HUES6 (cell line): Measurements from ENCODE around the gene SCFD2.

ENCODE experiments used
- H3K27ac ChIP-seq: 2 replicates; pipeline ENCODE4 v1.7.0; 2013; ENCODE audit warnings: low read depth, mild to moderate bottlenecking, low read length, inconsistent platforms
- H3K27me3 ChIP-seq: 2 replicates; pipeline ENCODE4 v1.6.1; 2013; ENCODE audit warnings: low read length; ENCODE audit not compliant: control insufficient read depth, insufficient read depth
- H3K36me3 ChIP-seq: 2 replicates; pipeline ENCODE4 v1.6.1; 2013; ENCODE audit warnings: low read length; ENCODE audit not compliant: control insufficient read depth, insufficient read depth
- H3K4me1 ChIP-seq: 2 replicates; pipeline ENCODE4 v1.6.1; 2013; ENCODE audit warnings: low read length; ENCODE audit not compliant: control insufficient read depth, insufficient read depth
- H3K4me3 ChIP-seq: 2 replicates; pipeline ENCODE4 v1.5.1; 2013; ENCODE audit warnings: low read depth, low read length
- H3K9ac ChIP-seq: one replicate; pipeline ENCODE4 v1.6.1; 2013; ENCODE audit warnings: mild to moderate bottlenecking, low read length
- H3K9me3 ChIP-seq: 2 replicates; pipeline ENCODE4 v1.6.1; 2013; ENCODE audit warnings: low read depth, low read length; ENCODE audit not compliant: control insufficient read depth, insufficient read depth

SCFD2 gene

DNA sequence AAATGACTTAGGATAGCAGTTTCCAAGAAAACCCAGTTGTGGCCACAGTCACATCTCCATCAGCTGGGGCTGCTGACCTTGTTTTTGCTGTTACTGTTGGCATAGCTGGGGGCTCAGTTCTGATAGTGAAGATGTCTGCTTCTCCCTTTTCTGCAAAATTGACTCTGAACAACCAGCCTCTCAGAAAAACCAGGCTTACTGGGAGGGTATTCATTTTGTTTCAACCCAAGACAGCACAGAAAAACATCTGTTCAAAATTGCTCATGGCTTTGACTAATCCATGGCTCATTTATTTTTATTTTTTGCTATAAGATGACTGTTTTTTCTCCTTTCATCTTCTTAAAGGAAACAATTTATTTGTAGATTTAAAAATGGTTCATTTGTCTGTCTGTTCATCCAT is 450.7 kb downstream of the SCFD2 start:
- peaks cover 16% of the 10 kb centered on the region for H3K4me1 ChIP-seq

DNA sequence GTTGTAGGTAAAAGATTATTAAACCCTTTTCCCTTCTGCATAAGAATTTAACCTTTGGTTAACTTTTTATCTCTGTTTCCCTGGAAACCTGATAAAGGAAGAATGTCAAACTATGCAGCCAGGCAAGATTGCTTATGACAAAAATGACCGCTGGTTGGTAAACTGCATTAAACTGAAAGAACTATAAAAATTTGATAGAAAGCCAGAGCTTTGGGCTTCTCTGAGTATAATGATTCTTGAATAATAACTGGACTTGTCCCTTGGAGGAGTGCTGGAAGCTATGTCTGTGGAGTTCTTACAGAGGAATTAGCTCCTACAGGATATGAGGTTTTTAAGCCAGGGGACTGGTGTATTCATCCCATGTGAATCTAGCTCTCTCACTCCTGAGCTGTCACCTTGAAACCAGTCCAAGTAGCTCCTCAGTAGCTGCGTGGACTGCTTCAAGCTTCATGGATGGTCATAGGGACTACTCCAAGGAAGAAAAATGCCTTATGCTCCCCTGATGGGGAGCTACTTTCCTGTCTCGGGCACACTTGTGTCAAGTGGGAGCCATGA is 451.7 kb downstream of the SCFD2 start:
- H3K9ac ChIP-seq, result no peak overlapping the region
- H3K27me3 ChIP-seq, result no peaks in the 10 kb centered on the region
- H3K36me3 ChIP-seq, result no peaks in the 10 kb centered on the region
- H3K9me3 ChIP-seq, result no peaks in the 10 kb centered on the region
- H3K4me3 ChIP-seq, result no peak overlapping the region
- H3K27ac ChIP-seq, result no peak overlapping the region
- peaks cover 16% of the 10 kb centered on the region for H3K4me1 ChIP-seq

More for the DNA sequence above, 450.7 kb downstream of the SCFD2 start:
- Histone ChIP-seq H3K36me3 (no peaks in the 10 kb centered on the region), H3K4me3 (no peak overlapping the region), H3K27ac (no peak overlapping the region), H3K9me3 (no peaks in the 10 kb centered on the region), H3K27me3 (no peaks in the 10 kb centered on the region), H3K9ac (no peak overlapping the region)

DNA sequence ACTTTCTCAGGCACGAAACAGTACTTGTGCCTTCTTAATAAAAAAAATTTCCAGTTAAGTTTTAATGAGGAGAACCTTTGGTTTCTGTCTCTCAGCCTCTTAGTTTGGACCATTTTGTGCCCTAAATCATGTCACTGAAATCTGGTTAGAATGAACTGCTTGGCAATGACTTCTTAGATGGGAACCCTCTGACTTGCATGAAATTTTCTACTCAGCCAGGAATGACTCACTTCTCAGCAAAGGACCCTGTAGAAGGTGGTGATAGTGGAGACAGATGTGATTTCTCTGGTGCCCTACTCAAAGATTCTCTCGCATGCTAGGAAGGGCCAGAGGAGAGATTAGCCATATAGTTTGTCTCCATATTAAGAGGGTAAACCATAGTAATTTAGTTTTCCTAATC is 453.3 kb downstream of the SCFD2 start:
- Histone ChIP-seq H3K27me3 (no peaks in the 10 kb centered on the region), H3K4me1 (peaks cover 12% of the 10 kb centered on the region), H3K36me3 (no peaks in the 10 kb centered on the region), H3K27ac (no peak overlapping the region), H3K4me3 (no peak overlapping the region), H3K9me3 (no peaks in the 10 kb centered on the region), H3K9ac (no peak overlapping the region)

- Histone ChIP-seq H3K27ac (no peak overlapping the region), H3K36me3 (no peaks in the 10 kb centered on the region), H3K9me3 (no peaks in the 10 kb centered on the region), H3K27me3 (no peaks in the 10 kb centered on the region), H3K4me1 (peaks cover 8% of the 10 kb centered on the region; the same call in 1 of the 2 replicates), H3K9ac (no peak overlapping the region), H3K4me3 (no peak overlapping the region)
These were observed 454.1 kb downstream of the SCFD2 start for GRCh38 chr4:52911684-52912294.

GRCh38 chr4:52910115-52910514 is 455.7 kb downstream of the SCFD2 start:
- Histone ChIP-seq H3K27ac (no peak overlapping the region), H3K27me3 (no peaks in the 10 kb centered on the region), H3K36me3 (no peaks in the 10 kb centered on the region), H3K4me3 (no peak overlapping the region), H3K9ac (no peak overlapping the region), H3K9me3 (no peaks in the 10 kb centered on the region), H3K4me1 (peaks cover 6% of the 10 kb centered on the region; the same call in 1 of the 2 replicates)

DNA sequence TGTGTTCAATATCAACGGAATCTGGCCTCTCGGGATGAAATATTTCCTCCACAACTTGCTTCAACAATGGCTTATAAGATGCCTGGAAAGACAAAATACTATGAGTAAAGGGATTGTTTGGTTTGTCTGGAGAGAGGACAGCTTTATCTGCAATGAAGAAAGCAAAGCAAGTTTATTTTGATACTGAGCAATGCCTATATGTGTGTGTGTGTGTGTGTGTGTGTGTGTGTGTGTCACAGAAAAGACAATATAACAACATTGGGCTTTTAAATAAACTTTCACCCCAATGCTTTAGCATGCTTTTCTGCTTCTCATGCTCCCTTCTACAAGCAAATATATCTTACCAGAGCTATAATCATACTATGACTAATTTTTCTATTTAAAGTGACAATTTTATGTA is 458.4 kb downstream of the SCFD2 start:
- H3K9ac ChIP-seq, result no peak overlapping the region
- H3K4me1 ChIP-seq, result no peaks in the 10 kb centered on the region
- H3K27ac ChIP-seq, result no peak overlapping the region
- H3K36me3 ChIP-seq, result no peaks in the 10 kb centered on the region
- no peaks in the 10 kb centered on the region for H3K27me3 ChIP-seq
- no peak overlapping the region for H3K4me3 ChIP-seq
- no peaks in the 10 kb centered on the region for H3K9me3 ChIP-seq

- no peak overlapping the region for H3K4me3 ChIP-seq
- no peak overlapping the region for H3K9ac ChIP-seq
- no peak overlapping the region for H3K27ac ChIP-seq
- H3K4me1 ChIP-seq, result no peaks in the 10 kb centered on the region
- H3K9me3 ChIP-seq, result peaks cover 20% of the 10 kb centered on the region
- 0 out of 2 replicates have a peak, but pooled peaks cover 5% of the 10 kb centered on the region for H3K36me3 ChIP-seq
- H3K27me3 ChIP-seq, result no peaks in the 10 kb centered on the region
These were observed 461.4 kb downstream of the SCFD2 start for GRCh38 chr4:52904421-52904820.

GRCh38 chr4:52903273-52903672 is 462.6 kb downstream of the SCFD2 start:
- Histone ChIP-seq H3K4me3 (no peak overlapping the region), H3K27ac (no peak overlapping the region), H3K9ac (no peak overlapping the region), H3K27me3 (no peaks in the 10 kb centered on the region), H3K4me1 (no peaks in the 10 kb centered on the region), H3K36me3 (0 out of 2 replicates have a peak, but pooled peaks cover 5% of the 10 kb centered on the region), H3K9me3 (peaks cover 20% of the 10 kb centered on the region)

DNA sequence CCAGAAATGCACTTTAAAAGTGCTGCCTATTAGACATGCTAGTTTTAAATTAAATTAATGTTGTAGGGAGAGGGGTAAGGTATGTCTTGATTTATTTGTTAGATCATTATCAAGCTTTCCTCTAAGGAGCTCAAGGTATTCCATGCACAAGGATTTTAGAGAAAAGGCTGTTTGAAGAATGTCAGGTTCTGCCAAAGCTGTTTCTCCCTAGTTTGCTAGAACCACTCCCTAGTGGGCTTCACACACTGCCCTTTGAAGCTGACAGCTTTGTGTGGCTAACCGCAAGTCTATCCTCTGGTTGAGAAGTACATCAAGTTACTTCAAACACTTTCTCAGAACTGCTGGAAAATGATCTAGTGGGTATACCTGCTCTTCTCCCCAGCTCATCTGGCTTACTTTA is 471.4 kb downstream of the SCFD2 start:
- Histone ChIP-seq H3K9ac (no peak overlapping the region), H3K9me3 (no peaks in the 10 kb centered on the region; the same call in 1 of the 2 replicates), H3K4me3 (no peak overlapping the region), H3K27me3 (no peaks in the 10 kb centered on the region), H3K36me3 (no peaks in the 10 kb centered on the region), H3K4me1 (no peaks in the 10 kb centered on the region), H3K27ac (no peak overlapping the region)

- Histone ChIP-seq H3K9me3 (no peaks in the 10 kb centered on the region; the same call in 1 of the 2 replicates), H3K36me3 (no peaks in the 10 kb centered on the region), H3K9ac (no peak overlapping the region), H3K27me3 (no peaks in the 10 kb centered on the region), H3K4me1 (no peaks in the 10 kb centered on the region), H3K27ac (no peak overlapping the region), H3K4me3 (no peak overlapping the region)
These were observed 473.0 kb downstream of the SCFD2 start for GRCh38 chr4:52892880-52893279.

DNA sequence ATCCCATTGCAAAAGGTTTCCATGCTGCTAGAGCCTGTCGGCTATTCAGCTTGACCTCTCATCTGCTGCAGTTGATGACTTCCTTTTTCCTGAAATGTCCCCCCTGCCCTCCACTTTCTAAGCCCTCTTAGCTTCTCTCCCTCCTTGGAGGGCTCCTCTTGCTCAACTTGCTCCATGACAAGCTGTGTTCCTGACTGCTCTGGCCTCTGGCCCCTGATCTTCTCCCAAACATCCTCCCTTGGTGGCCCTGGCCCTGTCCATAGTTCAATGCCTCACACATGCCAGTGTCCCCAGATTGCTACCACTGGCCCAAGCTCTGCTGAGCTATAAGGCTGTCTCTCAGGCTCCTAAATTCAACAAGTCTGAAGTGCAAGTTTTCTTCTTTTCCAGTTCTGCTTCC is 474.1 kb downstream of the SCFD2 start:
- no peak overlapping the region for H3K4me3 ChIP-seq

More for the DNA sequence above, 474.1 kb downstream of the SCFD2 start:
- H3K27me3 ChIP-seq, result no peaks in the 10 kb centered on the region
- peaks cover 4% of the 10 kb centered on the region; the same call in 1 of the 2 replicates for H3K9me3 ChIP-seq
- no peaks in the 10 kb centered on the region for H3K4me1 ChIP-seq
- no peaks in the 10 kb centered on the region for H3K36me3 ChIP-seq
- H3K27ac ChIP-seq, result no peak overlapping the region
- no peak overlapping the region for H3K9ac ChIP-seq
